Activated CD4-positive, alpha-beta memory T cell treated with anti-CD3 and anti-CD28 coated beads, Interleukin-2, amount 10 ng/mL, durations not matched to agents 7 days and 5 days (primary cell): Measurements from ENCODE around the gene STK32C. TPM values are rescaled to one million over a fixed set of nuclear protein-coding genes. Genes with fewer than 3 reads are reported as not detected.
"Not testable (repeated sequence)": the region's sequence is repeated elsewhere in the genome, so short reads cannot be mapped to it uniquely, and the experiment has no call there.

Source experiments
- CTCF ChIA-PET: fragments of 350-600 bp; sonication (Branson Sonifier 250); formaldehyde crosslinking; loops from one replicate; lab custom pipeline; 2021; ENCODE audit warnings: antibody characterized with exemption, inconsistent platforms; lab: Charles Lee
- POLR2A ChIA-PET: fragments of 350-600 bp; sonication (Branson Sonifier 250); formaldehyde crosslinking; loops from one replicate; lab custom pipeline; 2021; ENCODE audit warnings: antibody characterized with exemption; lab: Charles Lee
- DNase-seq: peaks from one replicate; pipeline ENCODE4 v3.0.0-alpha.2; 2020
- H3K27ac Mint-ChIP-seq: one replicate; pipeline ENCODE4 v1.8.0; 2021; ENCODE audit warnings: mild to moderate bottlenecking, mixed read lengths
- H3K27me3 Mint-ChIP-seq: one replicate; pipeline ENCODE4 v1.8.0; 2021; ENCODE audit warnings: mixed read lengths
- H3K36me3 Mint-ChIP-seq: one replicate; pipeline ENCODE4 v1.8.0; 2021; ENCODE audit warnings: low read depth, mixed read lengths
- H3K4me1 Mint-ChIP-seq: one replicate; pipeline ENCODE4 v1.8.0; 2021; ENCODE audit warnings: mixed read lengths
- H3K4me3 Mint-ChIP-seq: one replicate; pipeline ENCODE4 v1.8.0; 2021; ENCODE audit warnings: mild to moderate bottlenecking, mixed read lengths
- H3K9me3 Mint-ChIP-seq: one replicate; pipeline ENCODE4 v1.8.0; 2021; ENCODE audit warnings: mixed read lengths
- total RNA-seq, 2 experiments: library from RNA; stranded (reverse); gene quantifications; one replicate each; pipeline ENCODE4 v1.2.3, GENCODE V29; 2021

Gene STK32C
- total RNA-seq, 2 experiments from 2014 or later, result 17.4 to 18.2 TPM

- H3K36me3 Mint-ChIP-seq, result no peaks in the 10 kb centered on the region
- no peaks in the 10 kb centered on the region for H3K4me1 Mint-ChIP-seq
- no peak overlapping the region for H3K27ac Mint-ChIP-seq
- CTCF ChIA-PET, result interaction anchor here (1.0 kb wide), 2 partner anchors 14 to 49 kb away, joined by 3 to 4 read pairs; no protein-coding TSS in a partner anchor
- H3K4me3 Mint-ChIP-seq, result no peak overlapping the region
- DNase-seq, result no peak
- H3K9me3 Mint-ChIP-seq, result no peaks in the 10 kb centered on the region
- POLR2A ChIA-PET, result no interaction called here
- no peaks in the 10 kb centered on the region for H3K27me3 Mint-ChIP-seq
These were observed 39.6 kb upstream of the STK32C start for GRCh38 chr10:132347211-132347930.

- Mint-ChIP-seq H3K9me3 (no peaks in the 10 kb centered on the region), H3K27ac (no peak overlapping the region), H3K27me3 (no peaks in the 10 kb centered on the region), H3K4me1 (no peaks in the 10 kb centered on the region), H3K4me3 (no peak overlapping the region), H3K36me3 (no peaks in the 10 kb centered on the region)
- ChIA-PET CTCF (no interaction called here), POLR2A (no interaction called here)
- no peak for DNase-seq
These were observed 39.1 kb upstream of the STK32C start for GRCh38 chr10:132346806-132347205.

- CTCF ChIA-PET, result no interaction called here
- Mint-ChIP-seq H3K9me3 (no peaks in the 10 kb centered on the region), H3K4me1 (no peaks in the 10 kb centered on the region), H3K4me3 (no peak overlapping the region), H3K27me3 (no peaks in the 10 kb centered on the region), H3K36me3 (no peaks in the 10 kb centered on the region), H3K27ac (no peak overlapping the region)
- no peak for DNase-seq
- POLR2A ChIA-PET, result no interaction called here
These were observed 37.6 kb upstream of the STK32C start for GRCh38 chr10:132345345-132345744.

- ChIA-PET CTCF (no interaction called here), POLR2A (no interaction called here)
- DNase-seq, result no peak
- no peaks in the 10 kb centered on the region for H3K36me3 Mint-ChIP-seq
- no peaks in the 10 kb centered on the region for H3K4me1 Mint-ChIP-seq
- no peak overlapping the region for H3K27ac Mint-ChIP-seq
- no peaks in the 10 kb centered on the region for H3K9me3 Mint-ChIP-seq
- H3K27me3 Mint-ChIP-seq, result no peaks in the 10 kb centered on the region
- H3K4me3 Mint-ChIP-seq, result no peak overlapping the region
These were observed 36.6 kb upstream of the STK32C start for GRCh38 chr10:132344386-132344785.

- no peaks in the 10 kb centered on the region for H3K36me3 Mint-ChIP-seq
- CTCF ChIA-PET, result no interaction called here
- no peak for DNase-seq
- H3K27me3 Mint-ChIP-seq, result no peaks in the 10 kb centered on the region
- H3K27ac Mint-ChIP-seq, result no peak overlapping the region
- POLR2A ChIA-PET, result no interaction called here
- H3K4me3 Mint-ChIP-seq, result no peak overlapping the region
- peaks cover 2% of the 10 kb centered on the region for H3K4me1 Mint-ChIP-seq
- H3K9me3 Mint-ChIP-seq, result no peaks in the 10 kb centered on the region
These were observed 34.8 kb upstream of the STK32C start for GRCh38 chr10:132342553-132342952.

GRCh38 chr10:132341781-132342180, 34.0 kb upstream of the STK32C start:
- Mint-ChIP-seq H3K36me3 (no peaks in the 10 kb centered on the region), H3K27me3 (no peaks in the 10 kb centered on the region), H3K4me3 (no peak overlapping the region), H3K4me1 (peaks cover 8% of the 10 kb centered on the region), H3K27ac (no peak overlapping the region), H3K9me3 (no peaks in the 10 kb centered on the region)
- ChIA-PET POLR2A (no interaction called here), CTCF (interaction anchor here (0.7 kb wide), 1 partner anchor 9 kb away, joined by 3 read pairs; no protein-coding TSS in a partner anchor)
- no peak for DNase-seq

- Mint-ChIP-seq H3K36me3 (no peaks in the 10 kb centered on the region), H3K9me3 (no peaks in the 10 kb centered on the region), H3K4me3 (no peak overlapping the region), H3K27me3 (no peaks in the 10 kb centered on the region), H3K4me1 (peaks cover 13% of the 10 kb centered on the region), H3K27ac (no peak overlapping the region)
- CTCF ChIA-PET, result no interaction called here
- POLR2A ChIA-PET, result no interaction called here
- DNase-seq, result no peak
These were observed 33.3 kb upstream of the STK32C start for GRCh38 chr10:132341017-132341416.

GRCh38 chr10:132339276-132339675, 31.5 kb upstream of the STK32C start:
- peaks cover 14% of the 10 kb centered on the region for H3K4me1 Mint-ChIP-seq
- no peaks in the 10 kb centered on the region for H3K27me3 Mint-ChIP-seq
- no peaks in the 10 kb centered on the region for H3K9me3 Mint-ChIP-seq
- ChIA-PET CTCF (interaction anchor here (1.3 kb wide), 1 partner anchor 10 kb away, joined by 5 read pairs; no protein-coding TSS in a partner anchor), POLR2A (no interaction called here)
- no peaks in the 10 kb centered on the region for H3K36me3 Mint-ChIP-seq
- DNase-seq, result no peak
- no peak overlapping the region for H3K4me3 Mint-ChIP-seq
- H3K27ac Mint-ChIP-seq, result no peak overlapping the region

GRCh38 chr10:132338876-132339275, 31.1 kb upstream of the STK32C start:
- ChIA-PET POLR2A (no interaction called here), CTCF (no interaction called here)
- Mint-ChIP-seq H3K9me3 (no peaks in the 10 kb centered on the region), H3K27me3 (no peaks in the 10 kb centered on the region), H3K36me3 (no peaks in the 10 kb centered on the region), H3K27ac (no peak overlapping the region), H3K4me1 (peaks cover 14% of the 10 kb centered on the region), H3K4me3 (no peak overlapping the region)
- DNase-seq, result no peak

GRCh38 chr10:132337854-132338253, 30.1 kb upstream of the STK32C start:
- H3K27ac Mint-ChIP-seq, H3K36me3 Mint-ChIP-seq, H3K9me3 Mint-ChIP-seq, DNase-seq, H3K27me3 Mint-ChIP-seq, POLR2A ChIA-PET: not testable (repeated sequence)
- Mint-ChIP-seq H3K4me1 (peaks cover 22% of the 10 kb centered on the region), H3K4me3 (peak overlapping the region; percentile 60)
- CTCF ChIA-PET, result interaction anchor here (0.9 kb wide), 1 partner anchor 13 kb away, joined by 3 read pairs; no protein-coding TSS in a partner anchor

GRCh38 chr10:132336919-132337407, 29.2 kb upstream of the STK32C start:
- peaks cover 3% of the 10 kb centered on the region for H3K27me3 Mint-ChIP-seq
- ChIA-PET POLR2A (no interaction called here), CTCF (interaction anchor here (1.0 kb wide), 1 partner anchor 16 kb away, joined by 3 read pairs; no protein-coding TSS in a partner anchor)
- H3K9me3 Mint-ChIP-seq, result no peaks in the 10 kb centered on the region
- peak; percentile 24 for DNase-seq
- H3K4me1 Mint-ChIP-seq, result peaks cover 27% of the 10 kb centered on the region
- H3K27ac Mint-ChIP-seq, result peak overlapping the region; percentile 13
- H3K4me3 Mint-ChIP-seq, result peak overlapping the region; percentile 60
- H3K36me3 Mint-ChIP-seq, result peaks cover under 1% of the 10 kb centered on the region

- ChIA-PET POLR2A (no interaction called here), CTCF (interaction anchor here (1.0 kb wide), 1 partner anchor 17 kb away, joined by 3 read pairs; no protein-coding TSS in a partner anchor)
- Mint-ChIP-seq H3K36me3 (peaks cover 7% of the 10 kb centered on the region), H3K9me3 (no peaks in the 10 kb centered on the region), H3K27ac (no peak overlapping the region), H3K4me3 (peak overlapping the region; percentile 3), H3K4me1 (peaks cover 31% of the 10 kb centered on the region), H3K27me3 (peaks cover 4% of the 10 kb centered on the region)
- no peak for DNase-seq
These were observed 28.5 kb upstream of the STK32C start for GRCh38 chr10:132336064-132336746.
